Iris pigment epithelial cell (primary cell): ENCODE results near the gene TCERG1L.
"Not testable (repeated sequence)": the region's sequence is repeated elsewhere in the genome, so short reads cannot be mapped to it uniquely, and the experiment has no call there.

Experiments used
- DNase-seq: peaks from one replicate; pipeline ENCODE4 v3.0.0-alpha.2; 2011; ENCODE audit warnings: low read depth

TCERG1L gene

DNA sequence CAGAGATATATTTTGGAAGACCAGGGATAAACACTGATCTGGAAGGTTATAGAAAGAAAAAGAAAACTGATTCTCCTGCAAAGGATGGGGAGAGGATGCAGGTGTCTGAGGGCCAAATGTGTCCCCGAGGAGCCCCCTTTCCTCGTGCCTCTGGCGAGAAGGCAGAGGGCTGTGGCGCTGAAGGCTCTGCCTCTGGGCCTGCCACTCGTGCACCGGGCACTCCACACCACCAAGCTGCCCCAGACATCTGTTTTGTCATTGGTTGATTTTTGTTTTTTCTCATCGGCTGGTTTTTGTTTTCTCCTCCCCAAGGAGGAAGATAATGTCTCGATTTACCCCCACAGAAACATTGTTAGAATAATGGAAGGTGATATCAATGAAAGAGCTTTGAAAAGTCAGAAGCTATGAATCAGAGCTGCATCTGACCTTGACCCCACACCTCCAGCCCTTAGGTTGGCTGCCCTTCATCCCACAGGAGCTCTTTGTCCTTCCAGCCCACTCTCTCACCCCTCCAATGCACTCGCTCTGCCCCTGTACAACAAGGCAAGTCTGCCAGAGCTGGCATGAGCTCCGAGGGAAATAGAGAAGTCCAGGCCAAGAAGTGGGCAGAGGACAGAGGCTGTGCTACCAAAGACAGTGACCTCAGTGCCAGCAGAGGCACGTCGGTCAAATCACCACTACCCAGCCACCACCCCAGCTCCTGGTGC lies 124.8 kb downstream of the TCERG1L start:
- no peak for DNase-seq

DNA sequence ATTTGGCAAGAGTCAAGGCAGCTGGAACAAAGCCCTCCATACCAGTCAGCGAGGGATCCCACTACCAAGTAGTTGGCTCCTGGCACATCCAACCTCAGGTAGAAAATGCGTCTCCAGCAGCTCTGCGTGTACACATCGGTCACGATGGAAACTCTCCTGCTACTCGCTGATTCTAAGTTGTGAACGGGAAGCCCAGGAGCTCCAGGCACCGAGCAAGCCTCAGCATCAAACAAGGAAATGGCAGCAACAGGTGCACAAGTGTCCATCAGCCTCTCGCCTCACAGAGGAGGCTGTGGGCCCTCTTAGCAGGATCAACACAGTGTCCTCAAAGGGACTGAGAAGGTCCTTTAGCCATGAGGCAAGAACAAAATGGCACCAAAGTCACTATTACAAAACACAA lies 127.0 kb downstream of the TCERG1L start:
- DNase-seq, result no peak

DNA sequence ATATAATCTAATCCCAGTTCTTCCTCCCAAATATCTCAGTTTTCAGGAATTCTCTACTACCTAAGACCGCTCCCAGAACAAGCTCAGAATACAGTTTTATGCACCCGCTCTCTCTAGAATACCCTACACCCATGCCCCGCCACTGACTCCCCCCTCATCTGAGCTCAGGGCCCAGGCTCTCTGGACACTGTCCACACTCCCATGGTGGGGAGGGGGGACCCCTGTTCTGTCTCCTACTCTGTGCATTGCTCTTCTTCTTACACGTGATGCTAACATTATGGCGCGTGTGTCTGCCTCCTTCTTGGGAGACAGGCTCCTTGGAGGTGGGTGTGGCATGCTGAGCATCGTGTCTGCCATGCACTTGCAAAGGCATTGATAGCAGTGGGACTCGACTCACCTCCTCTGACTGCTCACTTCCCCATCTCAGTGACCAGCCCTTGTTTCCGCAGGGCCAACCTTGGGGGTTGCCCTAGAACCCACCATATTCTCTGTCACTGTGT lies 127.9 kb downstream of the TCERG1L start:
- DNase-seq, result no peak

DNA sequence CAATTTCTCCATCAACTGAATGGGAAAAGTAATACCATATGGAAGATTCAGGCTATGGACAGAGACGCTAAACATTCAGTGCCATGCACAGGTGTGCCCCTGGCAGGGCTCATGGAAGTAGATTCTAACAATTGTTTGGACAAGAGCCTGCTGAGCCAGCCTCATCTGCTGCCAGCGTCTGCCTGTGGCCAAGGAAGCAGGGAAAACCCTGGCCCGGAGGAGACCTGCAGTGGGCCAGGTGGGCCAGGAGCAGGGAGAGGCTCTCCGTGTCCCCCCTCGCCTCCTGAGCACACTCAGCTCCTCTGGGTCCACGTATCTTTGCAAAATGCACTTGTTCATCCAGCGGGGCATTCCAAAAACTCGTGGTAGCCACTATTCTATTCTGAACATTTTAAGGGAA lies 130.1 kb downstream of the TCERG1L start:
- DNase-seq, result no peak

DNA sequence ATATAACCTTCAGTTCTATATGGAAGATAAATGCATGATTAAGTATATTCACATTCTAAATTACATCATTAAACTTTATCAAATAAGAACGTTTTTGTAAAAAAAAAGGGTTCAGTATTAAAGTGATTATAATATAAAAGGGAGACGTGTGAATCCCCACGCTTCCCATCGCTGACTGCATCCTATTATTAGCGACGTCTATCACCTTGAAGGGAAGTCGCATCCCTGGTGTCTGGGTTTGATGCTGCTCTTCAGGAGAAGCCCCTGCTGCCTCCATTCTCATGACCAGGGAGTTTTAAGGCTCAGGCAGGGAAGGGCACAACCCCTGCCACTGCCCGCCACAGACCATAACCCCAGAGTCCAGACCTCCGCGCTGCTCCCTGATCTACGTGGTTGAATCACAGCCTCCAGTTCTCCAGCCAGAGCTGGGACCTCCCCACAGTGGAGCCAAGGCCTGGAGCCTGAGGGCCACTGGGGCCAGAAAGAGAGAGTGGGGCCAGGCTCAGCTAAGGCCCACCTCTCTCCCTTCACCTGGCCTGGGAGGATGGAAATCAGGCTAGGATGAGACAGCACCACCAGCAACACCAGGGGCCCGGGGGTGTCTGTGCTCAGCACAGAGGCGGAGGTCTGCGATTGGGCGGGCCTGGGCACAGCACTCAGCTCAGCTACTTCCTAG lies 130.6 kb downstream of the TCERG1L start:
- DNase-seq, result no peak

DNA sequence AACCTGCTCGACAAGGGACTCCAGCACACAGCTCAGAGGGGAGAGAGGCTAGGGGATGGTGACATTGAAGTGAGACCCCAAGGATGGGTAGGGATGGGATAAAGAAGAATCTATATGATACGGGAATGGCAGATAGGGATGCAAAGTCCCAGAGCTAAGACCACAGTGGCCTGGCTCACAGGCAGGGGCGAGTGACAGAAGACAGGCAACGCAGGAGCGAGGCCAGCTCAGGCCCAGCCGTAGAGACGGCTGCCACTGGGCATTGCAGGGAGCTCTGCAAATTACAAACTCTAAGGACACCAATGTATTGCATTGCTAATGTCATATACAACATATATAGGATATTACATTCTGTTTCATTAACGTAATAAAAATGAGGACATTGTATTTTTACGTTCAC lies 131.4 kb downstream of the TCERG1L start:
- no peak for DNase-seq

DNA sequence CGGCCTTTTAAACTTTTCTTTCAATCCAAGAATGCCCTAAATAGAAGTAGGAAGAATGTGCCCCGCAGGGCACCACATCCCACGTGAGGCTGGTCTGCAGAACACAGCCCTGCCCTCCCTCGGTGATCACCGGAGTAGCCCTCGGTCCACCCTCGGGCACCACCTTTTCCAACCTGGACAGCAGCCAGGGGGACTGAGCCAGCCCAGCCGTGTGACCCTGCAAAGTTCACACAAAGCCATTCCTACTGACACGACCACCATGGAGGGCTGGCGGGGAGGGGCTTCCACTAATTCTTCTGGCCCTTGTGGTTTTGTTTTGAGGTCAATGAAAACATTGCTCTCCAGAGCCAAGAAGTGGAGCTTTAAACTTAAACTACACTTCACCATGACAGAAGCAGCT lies 132.2 kb downstream of the TCERG1L start:
- no peak for DNase-seq

DNA sequence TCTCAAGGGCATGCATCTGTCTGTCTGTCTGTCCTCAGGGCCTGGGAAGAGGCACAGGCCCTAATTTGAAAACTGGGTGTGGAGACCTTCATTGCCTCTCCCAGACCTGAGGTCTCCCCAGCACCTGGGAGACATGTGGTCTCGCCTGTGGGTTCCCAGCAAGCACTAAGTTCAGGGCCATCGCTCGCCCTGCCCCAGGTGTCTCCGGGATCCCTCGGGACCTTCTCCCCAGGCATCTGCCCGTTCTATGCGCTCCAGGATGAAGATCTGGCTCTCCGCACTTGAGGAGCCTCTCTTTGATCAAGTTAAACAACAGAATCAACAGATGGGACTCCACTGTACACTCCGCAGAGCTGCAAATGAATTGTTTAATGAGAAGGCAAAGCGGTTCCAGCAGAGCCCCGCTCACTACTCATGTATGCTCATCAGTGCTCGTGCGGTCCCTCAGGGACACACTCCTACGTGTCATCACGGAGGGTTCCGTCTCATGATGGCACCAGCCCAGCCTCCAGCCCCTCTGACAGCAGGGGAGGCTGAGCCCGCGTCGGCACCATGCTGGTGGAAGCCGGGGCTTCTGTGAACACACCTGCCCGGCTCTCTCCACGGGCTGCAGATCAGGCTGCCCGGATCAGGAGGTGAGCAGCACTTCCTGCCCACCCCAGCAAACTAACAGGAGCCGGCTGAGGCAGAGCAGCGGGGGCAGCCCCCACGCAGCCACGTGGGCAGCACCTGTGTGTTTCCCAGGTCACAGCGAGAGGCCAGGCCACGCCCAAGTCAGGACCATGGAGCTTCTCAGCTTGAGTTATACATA lies 132.8 kb downstream of the TCERG1L start:
- DNase-seq, result no peak

DNA sequence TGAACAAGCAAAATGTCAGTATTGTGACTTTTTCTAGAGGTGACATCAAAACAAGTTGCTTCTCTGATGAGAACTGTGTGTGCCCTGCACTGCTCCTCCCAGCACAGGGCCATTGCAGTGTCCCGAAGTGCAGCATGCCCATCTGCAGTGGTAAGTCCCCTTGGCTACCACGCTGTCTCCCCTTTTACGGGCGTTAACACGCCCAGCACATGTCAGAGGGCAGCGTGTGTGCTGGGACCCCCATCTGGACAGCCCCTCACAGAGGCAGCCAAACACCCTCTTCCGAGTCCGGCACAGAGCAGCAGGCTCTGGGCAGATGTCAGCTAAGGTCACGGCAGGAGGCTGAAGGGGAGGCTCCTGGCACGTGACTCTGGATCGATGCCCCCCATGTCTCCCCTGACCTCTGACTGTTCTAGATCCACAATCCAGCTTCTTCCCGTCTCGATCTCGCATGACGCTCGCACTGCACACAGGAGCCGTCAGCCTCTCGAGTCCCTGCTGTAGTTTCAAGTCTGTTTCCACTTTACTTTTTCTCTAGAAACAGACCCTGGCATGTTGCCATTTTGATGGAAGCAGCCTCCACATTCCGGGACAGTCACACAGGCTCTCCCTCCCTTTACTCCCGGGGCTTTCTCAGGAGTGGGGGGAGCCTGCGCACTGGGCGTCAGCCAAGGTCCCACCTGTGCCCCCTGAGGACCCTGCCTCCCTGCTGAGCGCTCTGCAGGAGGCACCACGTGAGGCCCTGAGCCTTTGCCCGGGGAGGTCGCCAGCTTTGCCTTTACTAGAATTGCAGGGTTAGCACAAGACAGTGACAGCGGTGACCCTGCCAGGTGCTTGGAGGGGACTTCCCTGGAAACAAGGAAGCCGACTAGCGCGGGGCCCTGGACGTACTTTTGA lies 133.8 kb downstream of the TCERG1L start:
- no peak for DNase-seq

DNA sequence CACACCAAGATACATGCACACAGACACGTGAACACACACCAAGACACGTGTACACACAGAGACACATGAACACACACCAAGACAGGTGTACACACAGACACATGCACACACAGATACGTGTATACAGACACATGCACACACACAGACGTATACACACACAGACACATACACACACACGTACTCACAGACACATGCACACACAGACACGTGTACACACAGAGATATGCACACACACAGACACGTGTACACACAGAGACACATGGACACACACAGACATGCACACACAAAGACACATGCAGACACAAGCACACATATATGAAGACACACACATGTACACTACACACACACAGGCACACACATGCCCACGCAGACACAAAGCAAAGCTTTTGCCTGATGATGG lies 134.6 kb downstream of the TCERG1L start:
- DNase-seq, result no peak

DNA sequence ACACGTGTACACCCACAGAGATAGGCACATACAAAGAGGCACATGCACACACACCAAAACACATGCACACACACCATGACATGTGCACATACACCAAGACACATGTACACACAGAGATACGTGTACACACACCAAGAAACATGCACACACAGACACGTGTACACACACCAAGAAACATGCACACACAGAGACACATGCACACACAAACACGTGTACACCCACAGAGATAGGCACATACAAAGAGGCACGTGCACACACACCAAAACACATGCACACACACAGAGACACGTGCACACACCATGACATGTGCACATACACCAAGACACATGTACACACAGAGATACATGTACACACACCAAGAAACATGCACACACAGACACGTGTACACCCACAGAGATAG lies 135.2 kb downstream of the TCERG1L start:
- DNase-seq, result not testable (repeated sequence)

DNA sequence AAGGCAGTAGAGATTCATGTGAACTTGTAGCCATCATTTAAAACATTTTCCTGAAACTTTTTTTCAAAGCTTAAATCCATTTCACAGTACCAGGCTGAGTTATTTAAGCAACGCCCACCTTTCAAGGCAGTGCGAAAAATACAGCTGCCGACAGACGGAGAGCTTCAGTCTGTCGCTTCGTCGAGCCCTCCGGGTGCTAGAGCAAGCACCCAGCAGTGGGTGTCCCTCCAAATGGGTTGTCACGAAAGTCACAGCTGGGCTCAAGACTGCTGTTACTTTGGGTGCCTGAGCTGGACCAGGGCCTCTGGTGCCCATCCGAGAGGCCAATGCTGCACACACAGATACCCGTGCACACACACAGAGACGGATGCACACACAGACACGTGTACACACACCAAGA lies 135.6 kb downstream of the TCERG1L start:
- DNase-seq, result no peak

DNA sequence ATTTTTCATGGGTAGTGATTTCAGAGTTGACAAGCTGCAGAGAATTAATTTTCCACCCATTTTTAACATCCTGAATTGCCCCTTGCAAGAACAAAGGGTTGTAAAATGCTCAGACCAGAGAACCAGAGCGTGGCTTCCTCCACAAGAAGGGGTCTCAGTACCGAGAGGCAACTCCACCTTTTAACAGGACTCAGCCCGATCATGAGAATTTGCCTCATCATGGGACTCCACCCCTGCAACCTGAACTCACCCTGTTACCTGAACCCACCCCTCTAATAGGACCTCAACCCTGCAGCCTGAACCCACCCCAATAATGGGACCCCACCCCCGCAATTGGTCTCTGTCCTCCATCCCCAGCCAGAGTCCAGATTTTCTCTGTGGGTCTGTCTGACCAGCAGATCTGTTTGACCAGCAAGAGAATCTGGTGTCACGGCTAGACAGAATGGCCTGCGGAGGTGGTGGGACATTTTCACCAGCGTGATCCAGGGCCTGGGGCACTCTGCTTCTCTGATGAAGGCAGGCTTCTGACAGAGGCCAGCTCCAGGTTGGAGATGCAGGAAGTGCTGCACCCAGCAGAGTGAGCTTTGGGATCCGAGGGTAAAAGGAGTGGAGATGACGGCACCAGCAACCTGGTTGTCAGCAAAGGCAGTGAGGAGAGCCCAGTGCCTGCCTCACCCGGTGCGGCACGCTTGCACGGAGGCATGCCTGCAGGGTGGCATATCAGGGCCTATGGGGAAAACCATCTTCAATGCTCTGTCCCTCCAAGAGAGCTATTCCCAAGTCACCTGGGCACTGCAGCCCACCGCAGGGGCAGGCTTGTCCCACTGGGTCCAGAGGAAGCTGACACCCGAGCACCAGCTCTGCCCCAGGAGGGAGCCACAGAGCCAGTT lies 136.6 kb downstream of the TCERG1L start:
- DNase-seq, result no peak

DNA sequence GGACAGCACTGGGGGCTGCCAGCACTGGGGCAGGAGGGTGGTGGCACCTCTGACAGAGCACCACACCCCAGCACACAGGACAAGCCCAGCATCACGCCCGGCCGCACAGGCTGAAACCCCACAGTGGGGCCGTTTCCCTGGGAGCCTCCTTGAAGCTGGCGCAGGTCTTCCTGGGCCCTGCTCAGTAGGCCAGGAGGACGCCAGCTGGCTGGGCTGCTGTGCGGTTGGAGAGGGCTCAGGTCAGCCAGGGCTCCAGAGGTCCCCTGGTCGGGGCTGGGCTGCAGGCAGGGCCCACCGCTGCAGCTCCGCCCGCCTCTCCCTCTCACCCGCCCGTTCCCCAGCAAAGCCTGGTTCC lies 137.3 kb downstream of the TCERG1L start:
- DNase-seq, result no peak

DNA sequence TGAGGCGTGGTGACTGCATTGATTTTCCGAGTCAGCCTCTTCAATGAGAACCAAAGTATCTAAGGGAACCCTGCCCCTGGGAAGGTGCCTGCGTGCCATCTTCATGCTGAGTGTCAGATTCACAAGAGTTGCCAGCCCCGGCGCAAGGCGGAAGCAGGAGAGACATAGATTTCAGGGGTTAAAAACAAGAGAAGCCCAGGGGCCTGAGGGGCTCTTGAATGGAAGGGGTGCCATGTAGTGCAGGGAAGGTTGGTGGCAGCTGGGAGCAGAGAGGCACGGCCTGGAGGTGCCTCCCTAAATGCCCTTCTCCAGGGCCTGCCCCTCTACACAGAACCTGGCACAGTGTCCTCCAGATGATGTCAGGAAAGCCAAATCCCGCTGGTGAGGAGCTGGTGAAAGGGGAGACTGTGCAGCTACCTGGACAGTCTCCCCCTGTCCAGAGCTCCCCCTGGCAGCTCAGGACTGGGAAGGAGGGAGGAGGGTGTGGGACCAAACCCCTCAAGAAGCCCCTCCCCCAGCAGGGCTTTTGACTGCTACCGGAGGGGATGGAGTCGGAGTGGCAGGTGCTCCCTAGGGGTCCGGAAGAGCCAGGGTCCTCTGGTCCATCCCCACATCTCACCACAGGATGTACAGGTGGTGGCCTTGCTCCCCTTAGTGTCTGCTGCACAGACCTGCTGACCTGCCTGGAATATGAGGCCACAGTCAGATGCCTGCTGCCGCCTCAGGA lies 137.9 kb downstream of the TCERG1L start:
- DNase-seq, result no peak

DNA sequence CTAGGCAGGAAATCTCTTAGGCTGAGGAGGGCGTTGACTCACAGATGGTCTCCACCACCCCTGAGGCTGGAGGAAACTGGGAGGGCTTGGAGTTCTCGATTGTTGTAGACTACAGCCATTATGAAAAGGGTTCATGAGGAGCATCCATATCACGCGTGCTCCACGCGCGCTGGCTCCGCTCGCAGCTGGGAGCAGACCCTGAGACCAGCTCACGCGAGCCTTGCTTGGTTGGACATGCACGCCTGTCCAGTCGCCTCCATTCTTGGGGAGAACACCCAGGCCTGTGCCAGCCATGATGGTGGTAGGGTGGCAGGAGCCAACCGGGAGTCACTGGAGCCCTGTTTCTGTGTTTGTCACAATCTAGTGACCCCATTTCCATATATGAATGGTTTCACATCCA lies 139.1 kb downstream of the TCERG1L start:
- DNase-seq, result no peak

DNA sequence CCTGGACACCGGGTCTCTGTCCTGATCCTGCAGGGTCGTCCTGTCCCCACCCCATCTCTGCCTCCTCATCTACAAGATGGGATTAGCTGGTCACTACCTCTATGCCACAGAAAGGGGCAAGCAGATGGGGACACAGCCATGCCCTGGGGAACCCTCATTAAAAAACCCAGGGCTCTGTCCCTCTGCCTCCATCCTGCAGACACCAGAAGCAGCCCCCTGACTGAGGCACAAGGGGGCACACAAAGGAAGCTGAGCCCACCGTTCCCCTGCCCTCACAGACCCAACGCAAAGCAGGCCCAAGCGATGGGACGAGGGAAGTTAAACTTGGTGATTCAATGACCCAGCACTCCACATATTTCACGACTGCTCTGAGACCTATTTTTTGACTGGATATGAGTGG lies 142.4 kb downstream of the TCERG1L start:
- DNase-seq, result no peak

DNA sequence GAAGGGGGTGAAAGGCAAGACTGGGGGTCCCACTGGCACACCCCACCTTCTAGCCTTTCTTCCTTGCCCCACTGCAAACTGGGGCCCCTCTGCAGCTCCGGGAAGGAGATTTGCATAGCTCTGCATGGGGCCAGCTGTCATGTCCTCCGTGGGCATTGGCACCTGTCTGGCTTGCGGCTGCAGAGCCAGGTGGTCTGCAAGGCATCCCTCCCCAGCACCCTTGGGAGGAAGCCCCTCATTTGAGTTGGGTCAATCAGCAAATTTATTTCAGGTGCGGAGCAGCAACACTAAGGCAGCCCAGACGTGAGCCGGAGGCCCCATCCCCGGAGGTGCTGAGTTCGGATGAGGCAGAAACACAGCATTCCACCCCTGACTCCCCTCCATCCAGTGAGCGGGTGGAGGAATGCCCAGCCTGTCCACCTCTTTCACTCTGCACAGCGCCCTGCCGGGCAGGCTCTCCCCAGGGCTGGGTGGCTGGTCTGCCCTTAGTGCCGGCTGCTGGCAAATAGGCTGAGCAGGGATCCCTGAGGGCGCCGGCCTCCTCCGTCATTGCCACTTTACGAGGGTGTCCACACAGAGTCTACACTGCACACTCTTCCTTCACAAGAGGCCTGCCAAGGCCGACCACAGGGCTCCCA lies 143.2 kb downstream of the TCERG1L start:
- no peak for DNase-seq

DNA sequence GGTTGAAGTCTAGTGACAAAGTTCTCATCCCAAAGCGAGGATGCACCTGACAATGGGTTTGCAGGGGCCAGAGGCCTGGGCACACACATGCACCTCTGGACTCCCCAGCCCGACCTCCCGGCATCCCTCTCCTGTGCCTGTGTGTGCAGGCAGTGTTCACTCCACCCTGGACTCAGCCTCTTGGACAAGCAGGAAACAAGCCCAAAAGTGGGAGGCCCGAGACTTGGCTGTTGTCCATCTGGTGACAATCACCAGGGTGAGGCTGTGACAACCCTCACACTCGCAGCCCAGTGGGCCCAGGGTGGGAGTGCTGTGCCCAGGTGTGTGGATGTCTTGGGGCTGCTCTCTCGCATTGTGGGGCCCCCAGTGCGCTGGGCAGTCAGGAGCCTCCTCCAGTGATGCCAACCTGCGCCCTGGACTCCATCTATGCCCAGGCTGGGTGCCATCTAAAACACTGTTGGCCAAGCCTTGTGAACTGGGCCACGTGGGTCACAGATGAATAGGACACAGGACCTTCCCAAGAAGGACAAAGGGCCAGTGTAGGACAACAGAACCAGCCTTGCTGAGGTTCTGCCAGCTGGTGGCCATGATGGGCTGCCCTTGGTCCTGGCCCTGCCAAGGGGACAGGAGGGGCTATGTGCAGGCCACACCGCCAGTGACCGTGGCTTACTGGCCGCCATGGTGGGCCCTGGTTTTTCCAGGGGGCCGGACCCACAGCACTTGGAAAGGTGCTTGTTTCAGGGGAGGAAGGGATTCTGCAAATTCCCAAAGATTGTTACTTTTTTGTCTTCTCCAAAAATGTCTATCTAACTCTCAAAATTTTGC lies 144.3 kb downstream of the TCERG1L start:
- DNase-seq, result no peak
